Duodenal mucosa (tissue), 2 donors: ENCODE results near the gene C1QTNF8.

Experiments
- H3K27ac ChIP-seq: one replicate; pipeline ENCODE4 v1.7.0; 2013; ENCODE audit warnings: low read depth, low read length
- H3K27me3 ChIP-seq, 2 donors: one replicate each; pipeline ENCODE4 v1.7.0; 2013; ENCODE audit warnings: low read length in 2 of 2, control low read depth in 1 of 2; ENCODE audit not compliant: insufficient read depth in 2 of 2, control insufficient read depth in 1 of 2
- H3K36me3 ChIP-seq, 2 donors: one replicate each; pipeline ENCODE4 v1.7.0; 2013; ENCODE audit warnings: low read length in 2 of 2, control low read depth in 1 of 2; ENCODE audit not compliant: insufficient read depth in 2 of 2, control insufficient read depth in 1 of 2
- H3K4me1 ChIP-seq, 2 donors: one replicate each; pipeline ENCODE4 v1.7.0; 2013; ENCODE audit warnings: low read length in 2 of 2, control low read depth in 1 of 2; ENCODE audit not compliant: insufficient read depth in 2 of 2, control insufficient read depth in 1 of 2
- H3K4me3 ChIP-seq, 2 donors: one replicate each; pipeline ENCODE4 v1.7.0; 2013; ENCODE audit warnings: low read length in 2 of 2, low read depth in 1 of 2
- H3K9ac ChIP-seq, 2 donors: one replicate each; pipeline ENCODE4 v1.7.0; 2013; ENCODE audit warnings: low read length in 2 of 2, low read depth in 1 of 2
- H3K9me3 ChIP-seq, 2 donors: one replicate each; pipeline ENCODE4 v1.7.0; 2013; ENCODE audit warnings: low read length in 2 of 2, control low read depth in 1 of 2; ENCODE audit not compliant: control insufficient read depth in 1 of 2

Gene C1QTNF8

GRCh38 chr16:1108299-1109252, 12.5 kb upstream of the C1QTNF8 start:
- Histone ChIP-seq H3K4me3 (no peak overlapping the region), H3K27me3 (peaks cover 15 to 29% of the 10 kb centered on the region in 2 donors), H3K36me3 (no peaks in the 10 kb centered on the region), H3K27ac (no peak overlapping the region), H3K9ac (no peak overlapping the region), H3K4me1 (no peaks in the 10 kb centered on the region), H3K9me3 (no peaks in the 10 kb centered on the region)

GRCh38 chr16:1107731-1108130, 11.7 kb upstream of the C1QTNF8 start:
- Histone ChIP-seq H3K4me1 (peaks cover 0 to 5% of the 10 kb centered on the region in 2 donors), H3K36me3 (no peaks in the 10 kb centered on the region), H3K27ac (no peak overlapping the region), H3K4me3 (no peak overlapping the region), H3K9ac (no peak overlapping the region), H3K27me3 (peaks cover 15 to 33% of the 10 kb centered on the region in 2 donors), H3K9me3 (no peaks in the 10 kb centered on the region)

DNA sequence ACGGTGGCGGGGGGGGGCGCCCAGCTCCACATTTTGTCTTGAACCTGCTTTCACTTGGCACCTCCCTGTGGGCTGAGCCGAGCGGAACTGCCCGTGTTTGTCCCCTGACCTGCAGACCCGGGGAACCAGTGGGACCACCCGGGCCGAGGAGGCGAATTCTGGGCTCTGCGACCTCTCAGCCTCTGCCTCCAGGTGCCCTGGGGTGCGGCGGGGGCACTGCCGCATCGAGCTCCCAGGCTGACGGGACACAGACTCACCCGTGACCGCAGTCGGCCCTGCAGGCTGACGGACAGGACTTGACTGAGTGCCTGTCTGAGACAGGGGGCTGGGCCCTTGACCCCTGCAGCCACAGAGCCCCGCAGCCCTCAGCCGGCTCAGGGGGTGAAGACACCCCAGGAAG, 11.1 kb upstream of the C1QTNF8 start:
- H3K36me3 ChIP-seq = no peaks in the 10 kb centered on the region
- peaks cover 0 to 5% of the 10 kb centered on the region in 2 donors for H3K4me1 ChIP-seq
- no peak overlapping the region for H3K4me3 ChIP-seq
- H3K27me3 ChIP-seq = peaks cover 15 to 33% of the 10 kb centered on the region in 2 donors
- H3K27ac ChIP-seq = no peak overlapping the region
- H3K9ac ChIP-seq = no peak overlapping the region
- no peaks in the 10 kb centered on the region for H3K9me3 ChIP-seq

- Histone ChIP-seq H3K9me3 (no peaks in the 10 kb centered on the region), H3K4me3 (no peak overlapping the region), H3K27me3 (peaks cover 15 to 30% of the 10 kb centered on the region in 2 donors), H3K36me3 (no peaks in the 10 kb centered on the region), H3K27ac (no peak overlapping the region), H3K4me1 (peaks cover 0 to 5% of the 10 kb centered on the region in 2 donors), H3K9ac (no peak overlapping the region)
Measured at GRCh38 chr16:1106659-1107058, 10.6 kb upstream of the C1QTNF8 start.

DNA sequence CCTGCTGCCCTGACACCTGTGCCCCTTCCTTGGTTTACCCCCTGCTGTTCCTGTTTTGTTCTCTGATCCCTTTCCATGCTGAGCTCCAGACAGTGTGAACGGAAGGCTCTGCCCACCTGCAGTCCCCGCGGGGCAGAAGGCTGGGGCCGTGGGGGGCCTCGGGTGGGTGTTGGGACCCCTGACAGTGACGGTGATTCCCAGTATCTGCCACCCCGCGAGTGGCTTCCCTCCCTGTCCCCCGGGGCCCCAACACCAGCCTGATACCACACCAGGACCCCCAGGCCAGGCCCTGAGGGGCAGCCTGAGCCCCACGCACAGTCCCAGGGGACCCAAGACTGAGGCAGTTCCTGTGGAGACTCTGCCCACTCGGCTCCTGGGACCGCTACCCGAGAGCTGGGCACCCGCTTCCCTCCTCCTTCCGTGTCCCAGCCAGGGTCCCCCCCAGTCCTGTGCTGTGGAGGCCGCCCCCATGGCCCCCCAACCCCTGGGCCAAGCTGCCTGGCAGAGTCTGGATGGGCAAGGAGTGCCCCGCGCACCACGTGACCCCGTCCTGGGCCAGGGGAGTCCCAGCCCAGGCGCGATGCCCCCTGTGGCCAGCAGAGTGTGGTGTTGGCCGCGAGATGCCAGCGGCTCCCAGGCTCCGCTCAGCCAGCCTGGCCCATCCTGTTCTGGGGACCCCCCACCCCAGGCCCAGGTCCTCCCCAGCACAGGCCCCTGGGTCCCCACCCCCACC, 10.0 kb upstream of the C1QTNF8 start:
- Histone ChIP-seq H3K27ac (no peak overlapping the region), H3K36me3 (no peaks in the 10 kb centered on the region), H3K9me3 (no peaks in the 10 kb centered on the region), H3K4me1 (peaks cover 0 to 5% of the 10 kb centered on the region in 2 donors), H3K4me3 (no peak overlapping the region), H3K9ac (no peak overlapping the region), H3K27me3 (peaks cover 15 to 32% of the 10 kb centered on the region in 2 donors)

- Histone ChIP-seq H3K36me3 (no peaks in the 10 kb centered on the region), H3K4me1 (peaks cover 6 to 16% of the 10 kb centered on the region in 2 donors), H3K9ac (no peak overlapping the region), H3K4me3 (no peak overlapping the region), H3K9me3 (no peaks in the 10 kb centered on the region), H3K27me3 (peaks cover 23 to 35% of the 10 kb centered on the region in 2 donors), H3K27ac (no peak overlapping the region)
Measured at GRCh38 chr16:1103636-1103980, 7.6 kb upstream of the C1QTNF8 start.

DNA sequence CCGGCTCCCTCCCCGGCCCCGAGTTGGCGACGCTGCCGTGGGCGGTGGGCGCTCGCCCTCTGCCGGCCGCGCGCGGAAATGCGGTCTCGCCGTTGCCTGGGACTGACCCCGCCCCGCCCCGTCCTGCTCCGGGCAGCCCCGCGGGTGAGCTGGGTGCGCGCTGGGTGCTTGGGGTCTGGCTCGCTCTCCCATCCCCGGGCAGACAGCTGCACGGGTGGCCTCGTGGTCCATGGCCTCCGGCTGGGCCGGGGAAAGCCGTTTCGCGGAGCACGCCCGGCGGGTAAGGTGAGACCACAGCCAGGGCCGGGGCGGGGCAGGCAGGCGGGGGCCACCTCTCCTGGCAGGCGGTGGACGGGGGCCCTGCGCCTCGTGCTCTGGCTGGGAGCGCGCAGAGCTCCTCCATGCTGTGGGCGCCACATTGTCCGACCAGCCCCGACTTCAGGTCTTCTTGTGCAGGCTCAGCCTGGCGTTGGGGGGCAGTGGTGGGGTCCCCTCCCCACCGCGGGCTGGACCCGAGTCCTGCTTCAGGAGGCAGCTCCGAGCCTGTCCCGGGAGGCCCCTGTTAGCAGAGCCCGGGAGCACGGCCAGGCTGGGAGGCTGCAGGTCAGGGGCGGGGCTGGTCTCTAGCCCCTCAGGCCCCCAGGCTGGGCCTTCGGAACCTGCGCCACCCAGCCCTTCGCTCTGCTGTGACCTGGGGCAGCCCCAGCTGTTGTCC, 7.0 kb upstream of the C1QTNF8 start:
- Histone ChIP-seq H3K9me3 (no peaks in the 10 kb centered on the region), H3K27ac (no peak overlapping the region), H3K4me1 (peaks cover 6 to 16% of the 10 kb centered on the region in 2 donors), H3K27me3 (peaks cover 18 to 35% of the 10 kb centered on the region in 2 donors), H3K36me3 (no peaks in the 10 kb centered on the region), H3K4me3 (no peak overlapping the region), H3K9ac (no peak overlapping the region)

DNA sequence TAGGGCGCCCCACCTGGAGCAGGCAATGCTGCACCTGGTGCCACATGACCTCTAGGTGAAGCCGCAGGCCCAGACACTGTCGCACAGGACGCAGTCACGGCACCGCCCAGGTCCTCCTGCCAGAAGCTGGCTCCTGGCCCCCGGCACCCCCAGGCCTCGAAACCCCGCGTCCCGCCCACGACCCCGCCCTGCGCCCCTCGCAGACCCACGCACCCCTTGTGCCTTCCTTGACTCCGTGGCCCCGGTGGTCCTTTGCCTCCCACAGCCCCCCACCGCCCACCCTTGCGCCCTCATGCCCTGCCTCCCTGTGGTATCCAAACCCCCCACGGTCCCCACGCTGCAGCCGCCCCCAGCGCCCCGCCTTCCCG, 6.3 kb upstream of the C1QTNF8 start:
- Histone ChIP-seq H3K27ac (no peak overlapping the region), H3K27me3 (peaks cover 18 to 35% of the 10 kb centered on the region in 2 donors), H3K4me1 (peaks cover 6 to 16% of the 10 kb centered on the region in 2 donors), H3K36me3 (no peaks in the 10 kb centered on the region), H3K4me3 (no peak overlapping the region), H3K9ac (no peak overlapping the region), H3K9me3 (no peaks in the 10 kb centered on the region)

- no peak overlapping the region for H3K4me3 ChIP-seq
- no peaks in the 10 kb centered on the region for H3K36me3 ChIP-seq
- peaks cover 6 to 16% of the 10 kb centered on the region in 2 donors for H3K4me1 ChIP-seq
- H3K27me3 ChIP-seq = peaks cover 20 to 35% of the 10 kb centered on the region in 2 donors
- H3K27ac ChIP-seq = no peak overlapping the region
- H3K9me3 ChIP-seq = no peaks in the 10 kb centered on the region
- H3K9ac ChIP-seq = no peak overlapping the region
Measured at GRCh38 chr16:1101573-1102332, 5.7 kb upstream of the C1QTNF8 start.
